HUES6 (cell line): ENCODE measurements around the gene C2CD3.

Experiments used
- H3K27ac ChIP-seq: 2 replicates; pipeline ENCODE4 v1.7.0; 2013; ENCODE audit warnings: low read depth, mild to moderate bottlenecking, low read length, inconsistent platforms
- H3K27me3 ChIP-seq: 2 replicates; pipeline ENCODE4 v1.6.1; 2013; ENCODE audit warnings: low read length; ENCODE audit not compliant: control insufficient read depth, insufficient read depth
- H3K36me3 ChIP-seq: 2 replicates; pipeline ENCODE4 v1.6.1; 2013; ENCODE audit warnings: low read length; ENCODE audit not compliant: control insufficient read depth, insufficient read depth
- H3K4me1 ChIP-seq: 2 replicates; pipeline ENCODE4 v1.6.1; 2013; ENCODE audit warnings: low read length; ENCODE audit not compliant: control insufficient read depth, insufficient read depth
- H3K4me3 ChIP-seq: 2 replicates; pipeline ENCODE4 v1.5.1; 2013; ENCODE audit warnings: low read depth, low read length
- H3K9ac ChIP-seq: one replicate; pipeline ENCODE4 v1.6.1; 2013; ENCODE audit warnings: mild to moderate bottlenecking, low read length
- H3K9me3 ChIP-seq: 2 replicates; pipeline ENCODE4 v1.6.1; 2013; ENCODE audit warnings: low read depth, low read length; ENCODE audit not compliant: control insufficient read depth, insufficient read depth

C2CD3 gene

GRCh38 chr11:74030723-74031676 is 139.8 kb downstream of the C2CD3 start:
- H3K36me3 ChIP-seq = peaks cover 22% of the 10 kb centered on the region
- no peaks in the 10 kb centered on the region for H3K9me3 ChIP-seq
- no peaks in the 10 kb centered on the region for H3K4me1 ChIP-seq
- H3K27me3 ChIP-seq = no peaks in the 10 kb centered on the region
- H3K9ac ChIP-seq = no peak overlapping the region
- no peak overlapping the region for H3K4me3 ChIP-seq
- H3K27ac ChIP-seq = no peak overlapping the region

- Histone ChIP-seq H3K27ac (no peak overlapping the region), H3K9me3 (no peaks in the 10 kb centered on the region), H3K4me3 (no peak overlapping the region), H3K36me3 (peaks cover 2% of the 10 kb centered on the region; the same call in 1 of the 2 replicates), H3K9ac (no peak overlapping the region), H3K27me3 (no peaks in the 10 kb centered on the region), H3K4me1 (no peaks in the 10 kb centered on the region)
Measured at GRCh38 chr11:74025467-74026166, 145.2 kb downstream of the C2CD3 start.

GRCh38 chr11:74024261-74025029 is 146.4 kb downstream of the C2CD3 start:
- Histone ChIP-seq H3K27ac (no peak overlapping the region), H3K27me3 (no peaks in the 10 kb centered on the region), H3K36me3 (peaks cover 2% of the 10 kb centered on the region; the same call in 1 of the 2 replicates), H3K9me3 (no peaks in the 10 kb centered on the region), H3K4me1 (no peaks in the 10 kb centered on the region), H3K9ac (no peak overlapping the region), H3K4me3 (no peak overlapping the region)

GRCh38 chr11:74023276-74023675 is 147.5 kb downstream of the C2CD3 start:
- H3K9me3 ChIP-seq = no peaks in the 10 kb centered on the region
- no peak overlapping the region for H3K27ac ChIP-seq
- peaks cover 2% of the 10 kb centered on the region; the same call in 1 of the 2 replicates for H3K36me3 ChIP-seq
- H3K4me1 ChIP-seq = no peaks in the 10 kb centered on the region
- no peak overlapping the region for H3K4me3 ChIP-seq
- H3K27me3 ChIP-seq = no peaks in the 10 kb centered on the region
- no peak overlapping the region for H3K9ac ChIP-seq

GRCh38 chr11:74022546-74022945 is 148.3 kb downstream of the C2CD3 start:
- Histone ChIP-seq H3K9ac (no peak overlapping the region), H3K36me3 (peaks cover 3% of the 10 kb centered on the region; the same call in 1 of the 2 replicates), H3K4me1 (no peaks in the 10 kb centered on the region), H3K27ac (no peak overlapping the region), H3K4me3 (no peak overlapping the region), H3K9me3 (no peaks in the 10 kb centered on the region), H3K27me3 (no peaks in the 10 kb centered on the region)

- Histone ChIP-seq H3K9ac (no peak overlapping the region), H3K36me3 (peaks cover 7% of the 10 kb centered on the region), H3K9me3 (no peaks in the 10 kb centered on the region), H3K27ac (no peak overlapping the region), H3K4me3 (no peak overlapping the region), H3K4me1 (no peaks in the 10 kb centered on the region), H3K27me3 (no peaks in the 10 kb centered on the region)
Measured at GRCh38 chr11:74021998-74022397, 148.8 kb downstream of the C2CD3 start.

- Histone ChIP-seq H3K4me3 (no peak overlapping the region), H3K36me3 (peaks cover 7% of the 10 kb centered on the region; the same call in 1 of the 2 replicates), H3K27me3 (no peaks in the 10 kb centered on the region), H3K9ac (no peak overlapping the region), H3K27ac (no peak overlapping the region), H3K9me3 (no peaks in the 10 kb centered on the region), H3K4me1 (no peaks in the 10 kb centered on the region)
Measured at GRCh38 chr11:74020539-74020938, 150.3 kb downstream of the C2CD3 start.

GRCh38 chr11:74019860-74020259 is 150.9 kb downstream of the C2CD3 start:
- no peak overlapping the region for H3K27ac ChIP-seq

GRCh38 chr11:74019104-74019738 is 151.6 kb downstream of the C2CD3 start:
- Histone ChIP-seq H3K9me3 (no peaks in the 10 kb centered on the region), H3K9ac (no peak overlapping the region), H3K36me3 (peaks cover 7% of the 10 kb centered on the region; the same call in 1 of the 2 replicates), H3K27me3 (no peaks in the 10 kb centered on the region), H3K4me3 (no peak overlapping the region), H3K4me1 (no peaks in the 10 kb centered on the region), H3K27ac (no peak overlapping the region)

More at GRCh38 chr11:74019860-74020259, 150.9 kb downstream of the C2CD3 start:
- Histone ChIP-seq H3K4me3 (no peak overlapping the region), H3K4me1 (no peaks in the 10 kb centered on the region), H3K9ac (no peak overlapping the region), H3K36me3 (peaks cover 7% of the 10 kb centered on the region; the same call in 1 of the 2 replicates), H3K9me3 (no peaks in the 10 kb centered on the region), H3K27me3 (no peaks in the 10 kb centered on the region)

- Histone ChIP-seq H3K36me3 (peaks cover 7% of the 10 kb centered on the region; the same call in 1 of the 2 replicates), H3K9ac (no peak overlapping the region), H3K4me3 (no peak overlapping the region), H3K9me3 (no peaks in the 10 kb centered on the region), H3K4me1 (no peaks in the 10 kb centered on the region), H3K27ac (no peak overlapping the region), H3K27me3 (no peaks in the 10 kb centered on the region)
Measured at GRCh38 chr11:74018331-74019005, 152.3 kb downstream of the C2CD3 start.
